GM21360 (cell line): ENCODE measurements around the gene FBLN2.

Source experiments
- ATAC-seq: cut with Tn5 transposase; IDR thresholded peaks from one replicate; pipeline ENCODE4 v1.9.1; 2021; ENCODE audit warnings: mild to moderate bottlenecking, moderate library complexity; ENCODE audit not compliant: unreplicated experiment

The FBLN2 gene

DNA sequence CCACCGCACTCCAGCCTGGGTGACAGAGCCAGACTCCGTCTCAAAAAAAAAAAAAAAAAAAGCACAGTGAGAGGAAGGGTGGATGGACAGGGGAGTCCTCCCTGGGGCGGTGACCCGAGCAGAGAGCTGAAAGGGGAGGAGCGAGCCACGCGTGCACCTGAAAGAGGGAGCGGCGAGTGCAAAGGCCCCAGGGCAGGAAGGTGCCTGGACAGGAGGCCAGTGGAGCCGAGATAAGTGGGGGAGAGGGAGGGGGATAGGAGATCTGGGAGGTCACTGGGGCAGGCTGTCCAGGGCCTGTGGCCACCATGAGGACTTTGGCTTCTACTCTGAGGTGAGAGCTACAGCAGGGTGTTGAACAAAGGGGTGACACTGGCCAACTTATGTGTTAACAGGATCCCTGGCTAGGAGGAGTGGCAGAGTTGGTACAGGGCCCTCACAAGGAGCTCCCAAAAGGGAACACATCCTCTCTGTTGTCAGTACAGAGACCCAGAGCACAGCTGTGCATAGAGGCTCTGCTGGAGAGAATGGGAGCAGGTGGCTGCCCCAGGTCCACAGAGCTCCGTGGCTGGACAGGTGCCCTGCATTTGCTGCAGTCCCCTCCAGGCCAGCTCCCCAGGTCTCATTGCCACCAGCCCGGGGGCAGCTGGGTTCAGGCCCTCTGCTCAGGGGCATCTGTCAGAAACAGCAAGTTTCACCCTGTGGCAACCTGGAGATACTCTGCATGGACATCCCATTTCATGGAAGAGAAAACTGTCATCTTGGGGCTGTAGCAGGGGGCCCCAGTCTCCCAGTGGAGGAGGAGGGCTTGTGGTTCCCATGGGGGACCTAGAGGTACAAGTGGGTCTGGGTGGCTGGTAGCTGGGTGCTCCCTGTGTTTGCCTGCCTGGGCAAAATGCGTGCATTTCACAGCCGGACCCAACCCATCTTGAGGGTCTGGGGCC is 28.5 kb downstream of the FBLN2 start:
- no peak for ATAC-seq

GRCh38 chr3:13578251-13578650 is 29.3 kb downstream of the FBLN2 start:
- no peak for ATAC-seq

DNA sequence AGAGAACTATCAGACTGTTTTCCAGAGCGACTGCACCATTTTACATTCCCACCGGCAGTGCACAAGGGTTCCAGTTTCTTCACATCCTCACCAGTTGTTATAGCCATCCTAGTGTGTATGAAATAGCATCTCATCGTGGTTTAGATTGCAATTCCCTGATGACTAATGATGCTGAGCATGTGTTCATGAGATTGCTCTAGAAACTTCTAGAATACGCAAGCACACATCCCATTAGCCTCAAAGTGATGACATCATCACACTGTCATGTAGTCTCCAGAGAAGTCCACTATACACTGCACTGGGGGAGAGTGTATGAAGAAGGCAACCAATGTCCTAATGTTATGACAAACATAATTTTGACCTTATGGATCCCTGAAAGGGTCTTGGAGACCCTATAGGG is 30.1 kb downstream of the FBLN2 start:
- no peak for ATAC-seq

GRCh38 chr3:13580256-13581023 is 31.5 kb downstream of the FBLN2 start:
- ATAC-seq = no peak

- ATAC-seq = no peak
Measured at GRCh38 chr3:13581485-13582365, 32.8 kb downstream of the FBLN2 start.

DNA sequence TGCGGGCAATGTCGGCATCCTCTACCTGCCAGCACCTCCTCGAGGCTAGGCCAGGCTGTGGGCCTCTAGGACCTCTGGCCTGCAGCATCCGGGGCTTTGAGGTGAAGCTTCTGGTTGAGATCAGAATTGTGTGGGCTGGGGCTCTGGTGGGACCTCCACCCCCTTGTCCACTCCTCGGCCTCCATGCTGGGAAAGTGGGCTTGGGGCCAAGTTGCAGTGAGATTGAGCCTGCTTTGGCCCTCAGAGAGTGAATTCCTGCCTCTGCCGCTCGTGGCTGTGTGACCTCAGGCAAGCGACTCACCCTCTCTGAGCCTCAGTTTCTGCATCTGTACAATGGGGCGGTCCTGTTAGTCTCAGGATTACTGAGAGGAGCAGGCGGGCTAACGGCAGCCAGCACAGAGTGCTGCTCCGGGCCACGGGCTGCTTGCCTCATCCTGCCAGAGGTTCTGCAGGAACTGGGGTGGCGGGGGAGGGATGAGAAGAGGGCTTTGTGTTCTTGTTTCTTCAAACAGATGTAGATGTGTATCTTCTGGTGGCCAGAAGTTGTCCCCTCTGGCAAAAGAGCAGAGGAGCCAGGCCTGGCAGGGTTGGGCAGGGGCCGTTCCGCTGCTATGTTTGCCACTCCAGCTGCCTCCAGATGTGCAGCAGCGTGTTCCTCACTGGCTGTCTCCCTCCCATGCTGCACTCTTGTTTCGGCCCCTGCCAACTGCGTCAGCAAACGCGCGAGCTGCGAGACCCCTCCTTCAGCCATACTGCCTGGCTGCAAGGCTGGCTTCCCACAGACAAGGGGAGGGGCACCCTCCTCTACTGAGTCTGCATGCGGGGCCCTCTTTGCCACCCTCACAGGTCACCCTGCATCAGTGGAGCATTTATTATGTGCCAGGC is 33.7 kb downstream of the FBLN2 start:
- ATAC-seq = no peak

GRCh38 chr3:13583251-13584180 is 34.6 kb downstream of the FBLN2 start:
- no peak for ATAC-seq

- no peak for ATAC-seq
Measured at GRCh38 chr3:13584427-13584891, 35.5 kb downstream of the FBLN2 start.

DNA sequence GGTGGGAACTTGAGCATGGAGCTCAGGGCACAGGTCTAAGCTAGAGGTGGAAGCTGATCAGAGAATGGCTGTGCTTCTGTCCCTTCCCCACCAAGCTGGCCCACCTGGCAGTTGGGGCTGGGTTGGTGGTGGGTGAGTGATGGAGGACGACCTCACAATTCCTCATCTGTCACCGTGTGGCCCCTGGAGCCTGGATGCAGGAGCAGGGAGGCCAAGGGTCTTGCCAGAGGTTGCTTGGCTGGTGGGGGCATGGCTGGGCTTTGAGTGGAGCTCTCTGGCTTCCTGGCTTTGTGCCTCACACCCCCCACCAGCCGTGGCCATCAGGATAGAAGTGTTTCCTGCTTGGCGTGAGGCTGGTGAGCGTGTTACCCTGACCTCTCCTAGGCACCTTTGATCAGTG is 36.0 kb downstream of the FBLN2 start:
- ATAC-seq = no peak

DNA sequence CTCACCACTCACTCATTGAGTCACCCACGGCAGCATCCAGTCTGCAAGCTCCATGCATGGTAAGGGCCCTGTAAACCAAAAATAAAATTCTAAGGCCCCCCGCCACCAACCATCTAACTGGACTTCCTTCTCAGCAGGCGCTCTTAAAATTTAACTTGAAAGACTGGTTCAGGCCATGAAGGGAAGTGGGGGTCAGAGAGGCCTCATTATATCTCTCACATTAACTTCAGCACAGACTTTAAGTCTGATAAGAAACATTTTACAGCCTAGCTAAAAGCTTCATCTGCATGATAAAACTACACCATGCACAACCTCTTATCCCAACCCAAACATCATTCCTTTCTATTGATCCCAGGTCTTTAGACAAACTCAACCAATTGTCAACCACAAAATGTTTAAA is 38.5 kb downstream of the FBLN2 start:
- no peak for ATAC-seq

DNA sequence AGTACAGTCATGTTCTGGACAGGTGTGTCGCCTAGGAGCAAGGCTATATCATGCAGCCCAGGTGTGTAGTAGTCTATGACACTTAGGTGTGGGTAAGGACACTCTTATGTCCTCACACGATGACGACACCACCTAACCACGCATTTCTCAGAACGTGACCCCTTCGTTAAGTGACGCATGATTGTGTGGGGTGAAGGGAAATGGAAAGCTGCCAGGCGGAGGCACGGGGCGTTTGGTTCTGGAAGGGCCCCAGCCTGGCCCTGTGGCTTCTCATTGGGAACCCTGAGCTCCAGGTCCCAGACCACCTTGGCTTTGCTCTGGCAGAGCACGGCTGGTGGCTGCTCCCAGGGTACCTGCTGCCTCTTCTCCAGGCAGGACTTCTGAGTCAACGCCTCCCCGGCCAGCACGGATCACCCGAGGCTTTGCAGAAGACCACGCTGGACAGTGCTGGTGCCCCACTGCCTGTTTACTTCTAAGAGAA is 39.3 kb downstream of the FBLN2 start:
- no peak for ATAC-seq

DNA sequence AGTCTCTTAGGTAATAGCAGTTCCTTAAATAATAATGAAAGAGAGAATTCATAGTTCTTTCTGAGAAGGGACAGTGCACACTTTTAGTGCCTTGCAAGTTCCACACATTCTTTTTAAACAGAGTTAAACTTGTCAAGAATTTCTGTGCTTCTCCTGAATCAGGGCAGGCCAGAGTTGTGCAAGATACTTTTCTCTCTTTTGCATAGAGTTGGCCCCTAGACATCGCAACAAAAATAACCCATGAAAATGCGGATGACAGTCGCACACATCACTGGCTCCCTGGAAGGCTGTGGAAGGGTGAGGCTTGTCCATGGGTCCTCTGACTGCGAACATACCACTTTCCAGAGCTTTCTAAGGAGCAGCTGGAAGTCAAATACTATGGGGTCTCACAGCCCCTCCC is 40.1 kb downstream of the FBLN2 start:
- ATAC-seq = no peak

DNA sequence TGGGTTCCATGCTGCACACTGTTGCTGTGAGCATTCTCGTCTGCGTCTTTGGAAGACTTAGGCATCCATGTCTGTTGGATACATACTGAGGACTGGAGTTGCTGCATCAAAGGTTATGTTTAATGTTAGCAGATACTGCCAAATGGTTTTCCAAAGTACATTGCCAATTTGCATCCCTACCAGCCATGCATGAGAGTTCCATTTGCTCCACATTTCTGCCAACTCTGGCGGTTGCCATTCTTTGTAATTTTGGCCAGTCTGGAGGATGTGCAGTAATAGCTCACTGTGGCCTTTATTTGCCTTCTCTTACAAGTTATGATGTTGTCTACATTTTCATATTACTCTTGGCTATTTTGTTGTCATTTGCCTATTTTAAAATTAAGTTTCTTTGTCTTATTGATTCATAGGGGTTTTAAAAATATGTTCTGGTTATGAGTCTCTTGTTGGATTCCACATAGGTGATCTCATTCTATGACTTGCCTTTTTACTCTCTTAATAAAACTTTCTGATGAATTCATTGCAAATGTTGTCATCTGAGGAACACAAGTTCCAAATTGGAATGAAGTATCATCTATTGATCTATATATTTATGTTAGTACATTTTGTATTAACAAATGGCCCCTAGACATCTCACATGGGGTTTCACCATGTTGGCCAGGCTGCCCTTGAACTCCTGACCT is 42.1 kb downstream of the FBLN2 start:
- no peak for ATAC-seq

GRCh38 chr3:13593615-13594014 is 44.7 kb downstream of the FBLN2 start:
- ATAC-seq = no peak

- ATAC-seq = no peak
Measured at GRCh38 chr3:13594146-13594545, 45.2 kb downstream of the FBLN2 start.

DNA sequence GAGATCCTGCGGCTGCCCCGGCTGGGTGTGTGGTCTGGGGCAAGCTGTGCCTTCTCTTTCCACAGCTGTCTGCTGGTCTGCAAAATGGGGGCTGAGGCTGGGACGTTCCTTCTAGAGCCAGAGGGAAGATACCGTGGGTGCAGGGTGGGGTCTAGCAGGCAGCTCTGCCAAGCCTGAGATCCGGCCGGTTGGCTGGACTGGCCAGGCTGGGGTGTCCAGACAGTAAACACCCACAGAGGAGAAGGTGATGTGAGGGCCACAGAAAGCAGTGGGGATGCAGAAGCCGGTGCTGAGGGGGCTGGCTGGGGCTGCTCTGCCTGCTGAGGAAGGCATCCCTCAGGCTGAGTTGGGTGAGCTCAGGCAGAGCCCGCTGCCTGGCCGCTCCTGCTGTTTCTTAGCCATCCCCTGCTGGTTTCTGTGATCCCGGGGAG is 46.1 kb downstream of the FBLN2 start:
- ATAC-seq = no peak

DNA sequence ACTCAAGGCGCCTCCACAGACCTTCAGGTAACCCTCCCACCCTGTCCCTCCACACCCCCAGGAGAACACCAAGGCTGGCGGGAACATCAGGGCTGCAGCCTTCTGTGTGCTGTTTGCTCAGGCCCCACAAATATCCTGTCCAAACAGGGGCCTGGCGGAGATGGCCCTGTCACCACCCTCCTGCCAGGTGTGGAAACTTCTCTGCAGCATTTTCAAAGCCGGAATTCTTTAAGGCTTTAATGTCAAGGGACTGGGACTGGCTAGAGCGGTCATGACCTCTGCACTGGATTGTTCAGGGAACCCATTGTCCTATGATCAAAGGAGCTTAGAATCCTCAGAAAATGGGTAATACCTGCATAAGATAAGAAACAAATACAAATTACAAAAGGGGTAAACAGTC is 46.6 kb downstream of the FBLN2 start:
- ATAC-seq = no peak
